GM19193 (cell line): ENCODE measurements around the gene EP400.

Experiments used
- POLR2A ChIP-seq: IDR thresholded peaks from 4 replicates; pipeline ENCODE4 v1.6.1; 2011; ENCODE audit not compliant: insufficient read depth, insufficient read length; ENCODE audit errors: extremely low read depth

EP400 gene

DNA sequence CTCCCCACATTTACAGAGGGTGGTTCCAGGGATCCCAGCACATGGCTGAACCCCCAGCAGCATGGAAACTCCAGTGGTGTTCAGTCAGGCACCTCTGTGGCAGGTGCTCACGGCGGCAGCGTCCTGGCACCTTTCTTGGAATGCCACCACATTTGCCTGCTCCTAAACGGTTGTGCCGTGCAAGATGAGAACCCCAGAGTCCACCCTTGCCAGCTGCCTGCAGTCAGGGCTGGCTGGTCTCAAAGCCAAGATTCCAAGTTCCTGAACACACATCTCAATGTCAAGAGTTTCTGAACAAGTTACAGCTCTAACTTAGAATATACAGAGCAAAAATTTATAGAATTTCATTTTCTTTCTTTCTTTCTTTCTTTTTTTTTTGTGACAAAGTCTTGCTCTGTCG lies 155.7 kb downstream of the EP400 start:
- no peak for TF ChIP-seq POLR2A

DNA sequence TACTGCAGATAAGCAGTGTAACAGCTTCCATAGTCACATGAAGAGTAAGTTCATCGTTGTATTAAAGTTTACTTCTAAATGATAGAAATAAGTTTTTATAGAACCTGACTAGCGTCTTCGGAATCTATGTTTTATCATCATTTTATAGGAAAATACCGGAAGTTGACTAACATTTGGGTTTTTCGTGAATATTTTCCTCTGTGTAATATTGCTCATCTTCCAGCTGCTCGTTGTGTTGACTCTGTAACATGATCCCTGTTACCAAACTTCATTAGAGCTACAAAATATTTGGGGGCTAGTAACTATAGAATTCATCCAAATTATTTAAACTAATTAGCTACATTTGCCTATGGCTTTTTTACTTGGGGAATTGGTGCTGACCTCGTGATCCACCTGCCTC lies 157.2 kb downstream of the EP400 start:
- TF ChIP-seq POLR2A = no peak

DNA sequence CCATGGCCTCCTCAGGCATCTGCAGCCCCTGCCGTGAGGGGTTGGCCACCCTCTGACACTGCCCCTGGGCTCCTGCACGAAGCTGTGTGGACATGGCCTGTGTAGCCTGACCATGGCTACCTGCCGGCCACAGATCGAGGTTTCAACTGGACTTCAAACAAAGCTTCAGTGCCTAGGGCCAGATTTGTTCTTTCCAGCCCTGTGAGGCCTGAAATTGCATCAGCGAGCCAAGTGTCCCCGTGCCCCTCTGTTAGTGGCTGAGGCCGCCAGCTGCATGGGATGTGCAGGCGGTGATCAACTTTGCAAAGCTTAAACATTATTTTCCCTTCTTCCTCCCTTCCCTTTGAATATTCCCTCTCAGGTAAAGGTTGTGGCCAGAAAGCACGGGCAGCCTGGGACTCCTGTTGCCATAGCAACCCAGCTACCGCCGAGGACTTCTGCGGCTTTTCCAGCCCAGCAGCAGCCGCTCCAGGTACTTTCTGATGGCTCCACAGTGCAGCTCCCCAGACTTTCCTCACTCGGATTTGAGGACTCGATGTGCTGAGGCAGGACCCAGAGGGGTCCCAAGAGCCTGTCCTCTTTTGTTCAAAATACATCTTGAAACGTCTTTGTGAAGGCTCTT lies 158.6 kb downstream of the EP400 start:
- no peak for TF ChIP-seq POLR2A

DNA sequence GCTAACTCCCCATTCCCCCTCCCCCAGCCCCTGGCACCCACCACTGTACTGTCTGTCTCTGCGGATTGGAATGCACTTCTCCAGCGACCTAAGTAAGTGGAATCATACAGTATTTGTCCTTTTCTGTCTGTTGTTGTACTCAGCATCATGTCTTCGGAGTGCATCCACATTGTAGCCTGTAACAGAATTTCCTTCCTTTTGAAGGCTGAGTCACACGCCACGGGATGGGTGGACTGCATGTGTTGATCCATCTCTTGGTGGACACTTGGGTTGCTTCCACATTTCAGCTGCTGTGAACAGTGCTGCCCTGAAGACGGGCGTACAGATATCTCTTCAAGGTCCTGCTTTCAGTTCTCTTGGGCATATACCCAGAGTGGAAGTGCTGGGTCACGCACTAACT lies 160.0 kb downstream of the EP400 start:
- no peak for TF ChIP-seq POLR2A

DNA sequence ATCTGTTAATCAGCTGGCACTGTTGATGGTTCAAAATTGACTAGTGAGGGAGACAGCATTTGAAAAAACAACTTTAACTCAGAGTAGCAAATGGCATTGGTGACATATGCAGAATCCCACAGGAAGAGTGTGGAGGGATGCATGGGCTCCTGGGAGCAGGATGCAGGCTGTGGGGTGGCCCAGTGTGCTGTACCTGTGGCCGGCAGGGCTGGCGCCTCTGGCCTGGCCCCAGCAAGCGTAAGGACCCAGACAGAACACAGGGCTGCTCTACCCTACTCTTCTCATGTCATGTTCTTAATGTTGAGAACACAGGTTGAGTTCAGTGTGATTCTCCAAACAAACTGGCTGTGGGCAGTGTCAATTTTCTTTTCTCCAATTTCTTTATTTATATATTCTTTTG lies 160.9 kb downstream of the EP400 start:
- TF ChIP-seq POLR2A = no peak

DNA sequence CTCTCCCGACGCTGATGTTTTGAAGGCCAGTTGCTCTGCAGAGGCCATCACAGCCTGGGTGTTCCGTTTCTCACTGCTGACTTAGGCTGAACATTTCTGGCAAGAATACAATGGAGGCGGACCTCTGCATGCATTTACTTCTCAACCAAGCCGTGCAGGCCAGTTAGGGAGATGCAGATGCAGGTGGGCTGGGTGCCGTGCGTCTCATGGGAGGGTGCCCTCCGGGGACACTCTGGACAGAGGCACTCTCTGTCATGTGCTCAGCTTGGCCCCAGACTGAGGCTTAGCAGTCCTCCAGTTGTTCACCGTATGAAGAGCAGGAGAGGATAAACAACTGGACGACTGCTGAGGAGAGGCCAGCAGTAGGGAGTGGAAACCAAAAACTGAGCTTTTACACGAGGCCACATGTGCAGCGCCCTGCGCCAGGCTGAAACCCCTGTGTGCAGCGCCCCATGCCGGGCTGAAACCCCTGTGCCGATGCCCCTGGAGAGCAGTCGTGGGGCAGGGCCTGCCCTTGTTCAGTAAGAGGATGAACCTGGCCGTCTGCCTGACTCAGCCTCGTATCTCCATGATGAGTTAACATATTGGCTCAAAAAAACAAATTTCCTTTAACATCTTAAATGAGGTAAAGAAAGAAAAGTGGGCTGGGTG lies 162.0 kb downstream of the EP400 start:
- no peak for TF ChIP-seq POLR2A

DNA sequence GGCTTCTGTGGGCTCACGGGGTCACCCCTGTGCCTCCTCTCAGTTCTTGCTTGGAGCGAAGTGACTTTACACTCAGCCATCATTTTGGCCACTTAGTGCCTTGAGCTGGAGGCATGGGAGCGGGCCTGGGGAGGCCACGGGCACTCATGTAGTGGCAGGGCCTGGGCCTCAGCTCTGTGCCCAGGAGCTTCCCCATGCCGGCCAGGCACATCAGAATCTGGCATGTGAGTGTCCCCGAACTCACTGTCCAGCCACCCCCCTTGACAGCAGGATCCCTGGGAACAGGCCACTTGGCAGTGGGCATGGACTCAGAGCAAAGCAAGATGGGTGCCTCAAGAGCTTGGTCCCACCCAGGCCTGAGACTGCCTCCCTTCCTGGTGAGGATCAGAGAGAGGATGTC lies 164.9 kb downstream of the EP400 start:
- TF ChIP-seq POLR2A = no peak

DNA sequence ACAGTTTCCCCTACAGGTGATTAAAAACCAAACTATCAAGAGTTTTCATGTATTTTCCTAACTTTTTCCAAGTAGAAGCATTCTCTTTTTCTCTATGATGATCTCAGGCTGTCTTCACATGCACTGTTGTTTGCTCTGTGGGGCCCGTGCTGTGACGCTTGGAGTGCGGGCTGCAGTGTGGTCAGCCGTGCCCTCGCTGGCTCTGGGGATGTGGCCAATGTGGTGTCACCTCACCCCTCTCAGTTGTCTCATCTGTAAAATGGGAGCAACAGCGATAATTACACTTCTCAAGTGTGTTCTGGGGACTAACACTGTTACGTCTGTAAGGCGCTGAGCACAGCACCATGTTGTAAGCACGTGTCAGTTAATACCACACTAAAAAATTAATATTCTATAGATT lies 165.8 kb downstream of the EP400 start:
- TF ChIP-seq POLR2A = no peak

DNA sequence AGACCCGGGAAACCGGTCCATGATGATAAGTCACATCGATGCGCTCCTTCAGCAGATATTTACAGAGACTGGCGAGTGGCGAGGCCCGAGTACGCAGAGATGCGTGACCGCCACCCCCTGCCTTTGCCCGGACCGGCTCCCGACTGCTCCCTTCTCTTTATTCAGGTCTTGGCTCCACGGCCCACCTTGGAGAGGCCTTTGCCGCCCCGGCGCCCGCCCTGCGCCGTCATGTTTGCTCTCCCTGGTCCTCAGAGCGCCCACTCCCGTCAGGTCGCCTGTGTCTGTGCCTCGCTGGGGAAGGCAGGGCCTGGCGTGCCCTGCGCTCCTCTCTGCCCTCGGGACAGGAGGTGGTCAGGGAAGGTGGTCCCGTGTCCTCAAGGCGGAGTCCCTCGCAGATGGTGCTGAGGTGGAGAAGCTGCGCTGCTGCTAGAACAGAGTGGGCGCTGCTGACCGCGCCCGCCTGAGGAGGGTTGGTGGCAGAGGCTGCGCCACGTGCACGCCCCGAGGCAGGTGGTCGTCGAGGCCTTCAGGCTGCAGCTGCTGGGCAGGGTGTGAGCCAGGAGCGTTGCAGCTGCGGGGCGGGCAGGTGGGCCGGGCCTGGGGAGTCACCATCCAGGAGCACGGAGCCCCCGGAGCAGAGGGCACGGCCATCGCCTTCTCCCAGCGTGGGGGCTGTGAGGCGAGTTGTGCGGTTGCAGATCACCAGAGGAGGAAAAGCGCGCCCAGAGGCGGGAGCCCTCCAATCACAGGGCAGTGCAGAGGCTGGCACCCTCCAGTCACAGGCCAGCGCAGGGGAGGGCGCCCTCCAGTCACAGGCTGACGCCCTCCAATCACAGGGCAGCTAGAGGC lies 167.2 kb downstream of the EP400 start:
- no peak for TF ChIP-seq POLR2A

DNA sequence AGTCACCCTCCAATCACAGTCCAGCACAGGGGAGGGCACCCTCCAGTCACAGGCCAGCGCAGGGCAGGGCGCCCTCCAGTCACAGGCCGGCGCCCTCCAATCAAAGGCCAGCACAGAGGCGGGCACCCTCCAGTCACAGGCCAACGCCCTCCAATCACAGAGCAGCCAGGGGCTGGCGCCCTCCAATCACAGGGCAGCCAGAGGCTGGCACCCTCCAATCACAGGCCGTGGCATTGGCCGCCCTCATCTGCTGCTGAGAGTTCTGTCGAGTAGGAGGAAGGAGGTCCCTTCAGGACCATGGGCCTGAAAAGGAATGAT lies 167.8 kb downstream of the EP400 start:
- TF ChIP-seq POLR2A = no peak

DNA sequence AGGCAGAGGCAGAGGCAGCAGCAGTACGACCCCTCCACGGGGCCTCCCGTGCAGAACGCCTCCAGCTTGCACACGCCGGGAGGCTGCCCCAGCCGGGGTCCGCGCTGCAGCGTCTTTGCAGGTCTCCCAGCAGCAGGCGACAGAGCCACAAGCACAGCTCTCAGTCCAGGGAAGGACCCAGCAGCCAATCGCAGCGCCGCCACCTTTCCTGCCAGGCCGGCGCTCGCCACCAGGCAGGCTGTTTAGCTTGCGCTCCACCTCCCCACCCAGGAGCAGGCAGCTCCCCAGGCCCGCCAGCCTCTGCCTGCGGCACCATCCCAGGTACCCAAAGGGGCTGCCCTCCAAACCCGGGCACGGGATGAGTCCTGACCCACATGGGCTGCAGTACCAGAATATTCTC lies 169.1 kb downstream of the EP400 start:
- TF ChIP-seq POLR2A = no peak

DNA sequence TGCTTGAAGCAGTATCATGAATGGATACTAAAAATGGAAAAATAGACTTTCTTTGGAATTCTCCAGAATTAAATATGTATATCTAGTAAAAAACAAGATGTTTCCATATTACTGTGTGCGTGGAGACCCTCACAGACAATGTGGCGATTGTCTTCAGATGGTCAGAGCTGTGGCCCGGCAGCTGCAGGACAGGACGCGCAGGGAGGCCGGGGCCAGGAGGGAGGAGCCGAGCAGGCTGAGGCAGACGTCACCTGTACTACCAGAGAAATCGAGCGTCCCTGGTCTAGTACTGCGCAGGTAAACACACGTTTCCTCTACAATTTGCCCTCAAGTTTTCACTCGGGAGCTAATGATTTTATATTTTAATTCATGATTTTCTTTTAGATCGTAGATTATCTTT lies 171.5 kb downstream of the EP400 start:
- TF ChIP-seq POLR2A = no peak

DNA sequence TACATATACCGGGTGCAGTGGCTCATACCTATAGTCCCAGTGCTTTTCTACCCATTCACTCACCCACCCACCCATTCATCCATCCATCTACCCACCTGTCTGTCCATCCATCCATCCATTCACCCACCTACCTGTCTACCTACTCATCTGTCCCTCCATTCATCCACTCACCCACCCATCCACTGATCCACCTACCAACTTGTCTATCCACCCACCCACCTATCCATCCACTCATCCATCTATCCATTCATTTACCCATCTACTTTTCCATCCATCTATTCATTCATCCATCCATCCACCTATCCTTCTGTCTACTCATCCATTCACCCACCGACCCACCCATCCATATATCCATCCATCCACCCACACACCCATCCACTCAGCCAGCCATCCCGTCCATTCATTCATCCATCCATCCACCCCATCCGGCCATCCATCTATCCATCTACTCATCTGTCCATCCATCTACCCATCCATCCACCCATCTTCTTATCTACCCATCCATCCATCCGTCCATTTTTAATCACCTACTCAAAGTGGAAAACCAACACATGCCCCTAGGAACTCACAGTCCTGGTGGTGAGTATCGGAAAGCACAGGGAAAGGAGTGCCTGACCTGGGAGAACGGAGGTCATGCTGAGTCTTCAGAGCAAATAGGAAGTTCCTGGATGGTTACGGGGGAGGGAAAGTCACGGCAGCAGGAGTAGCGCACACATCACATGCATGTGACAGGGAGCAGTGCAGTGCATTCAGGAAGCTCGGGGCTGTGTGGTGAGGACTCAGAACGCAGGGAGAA lies 174.4 kb downstream of the EP400 start:
- TF ChIP-seq POLR2A = no peak

DNA sequence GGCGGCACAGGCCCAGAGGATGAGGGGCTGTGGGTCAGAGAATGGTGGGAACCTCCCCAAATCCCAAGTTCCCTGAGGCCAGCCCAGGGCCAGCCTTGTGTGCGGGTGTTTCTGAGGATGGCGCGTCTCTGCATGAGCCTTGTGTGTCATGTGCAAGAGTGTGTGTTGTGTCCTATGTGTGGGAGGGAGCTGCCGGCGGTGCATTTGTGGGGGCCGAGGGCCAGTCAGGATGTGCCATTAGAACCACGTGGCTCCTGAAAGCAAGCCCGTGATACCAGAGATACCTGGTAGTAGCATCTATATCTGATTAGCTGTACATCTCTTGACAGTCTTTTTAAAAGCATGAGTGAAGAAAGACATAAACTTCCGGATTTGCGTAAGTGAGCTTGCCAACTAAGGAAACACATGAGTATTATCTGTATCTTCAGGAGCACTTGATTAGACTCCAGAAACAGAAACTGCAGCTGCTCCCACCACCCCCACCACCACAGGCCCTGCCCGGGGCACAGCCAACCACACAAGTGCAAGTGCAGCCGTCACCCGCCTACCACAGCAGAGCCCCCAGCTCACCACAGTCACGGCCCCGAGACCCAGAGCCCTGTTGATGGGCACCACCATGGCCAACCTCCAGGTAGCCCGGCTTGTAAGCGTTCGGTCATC lies 175.2 kb downstream of the EP400 start:
- TF ChIP-seq POLR2A = no peak

DNA sequence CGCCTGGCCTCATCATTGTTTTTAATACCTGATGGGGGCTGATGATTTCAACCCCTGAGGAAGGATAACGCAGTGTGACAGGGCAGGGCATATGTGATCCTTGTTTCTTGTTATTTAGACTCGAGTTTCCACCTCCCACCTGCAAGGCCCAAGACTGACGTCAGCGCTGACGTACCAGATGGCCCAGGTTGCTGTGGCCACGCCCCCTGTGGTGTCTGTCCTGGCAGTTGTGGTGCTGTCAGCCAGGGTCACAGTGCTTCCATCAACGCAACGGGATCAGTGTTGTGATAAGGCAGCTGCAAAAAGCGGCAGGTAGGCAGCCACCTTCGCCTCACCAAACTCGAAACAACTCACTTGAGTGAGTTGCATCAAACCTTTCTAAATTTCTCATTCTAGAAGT lies 176.0 kb downstream of the EP400 start:
- no peak for TF ChIP-seq POLR2A

DNA sequence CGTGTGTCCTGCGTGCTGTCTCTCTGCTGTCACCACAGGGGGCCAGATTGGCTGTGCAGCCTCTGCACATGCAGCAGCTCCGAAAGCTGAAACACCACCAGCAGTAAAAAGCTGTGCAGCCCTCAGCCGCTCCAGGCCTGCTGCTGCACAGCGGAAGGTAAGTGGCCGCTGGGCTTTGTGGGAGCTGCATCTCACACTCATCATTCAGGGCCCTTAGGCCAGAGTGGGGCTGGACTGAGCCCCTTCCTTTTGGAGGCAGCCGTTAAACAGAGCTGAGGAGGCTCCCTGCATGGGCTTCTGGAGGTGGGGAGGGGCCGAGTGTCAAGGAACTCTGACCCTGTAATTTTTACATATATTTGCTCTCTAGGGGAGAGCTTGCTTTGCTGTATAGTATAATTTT lies 177.3 kb downstream of the EP400 start:
- no peak for TF ChIP-seq POLR2A

DNA sequence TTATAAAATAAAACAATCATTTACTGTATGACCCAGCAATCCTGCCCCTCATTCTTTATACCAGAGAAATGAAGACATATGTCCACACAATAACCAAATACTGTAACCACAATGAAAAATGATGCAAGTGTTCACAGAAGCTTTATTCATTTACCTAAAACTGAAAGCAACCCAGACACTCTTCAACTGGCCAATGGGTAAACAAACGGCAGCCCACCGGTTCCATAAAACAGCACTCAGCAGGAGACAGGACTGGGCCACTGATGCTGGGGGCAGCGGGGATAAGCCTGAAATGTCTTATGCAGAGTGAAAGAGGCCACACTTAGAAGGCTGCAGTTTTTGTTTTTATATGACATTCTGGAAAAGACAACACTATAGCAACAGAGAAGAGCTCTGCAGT lies 179.3 kb downstream of the EP400 start:
- no peak for TF ChIP-seq POLR2A
